Measurements from ENCODE around the gene PI16. TPM values are rescaled to one million over a fixed set of nuclear protein-coding genes. Genes with fewer than 3 reads are reported as not detected.

Gene PI16
- total and polyA plus RNA-seq, 2 donors (not counting 3 experiments of a cell fraction or from before 2014, with no cell fraction given): 0.14 TPM; not detected in 1

DNA sequence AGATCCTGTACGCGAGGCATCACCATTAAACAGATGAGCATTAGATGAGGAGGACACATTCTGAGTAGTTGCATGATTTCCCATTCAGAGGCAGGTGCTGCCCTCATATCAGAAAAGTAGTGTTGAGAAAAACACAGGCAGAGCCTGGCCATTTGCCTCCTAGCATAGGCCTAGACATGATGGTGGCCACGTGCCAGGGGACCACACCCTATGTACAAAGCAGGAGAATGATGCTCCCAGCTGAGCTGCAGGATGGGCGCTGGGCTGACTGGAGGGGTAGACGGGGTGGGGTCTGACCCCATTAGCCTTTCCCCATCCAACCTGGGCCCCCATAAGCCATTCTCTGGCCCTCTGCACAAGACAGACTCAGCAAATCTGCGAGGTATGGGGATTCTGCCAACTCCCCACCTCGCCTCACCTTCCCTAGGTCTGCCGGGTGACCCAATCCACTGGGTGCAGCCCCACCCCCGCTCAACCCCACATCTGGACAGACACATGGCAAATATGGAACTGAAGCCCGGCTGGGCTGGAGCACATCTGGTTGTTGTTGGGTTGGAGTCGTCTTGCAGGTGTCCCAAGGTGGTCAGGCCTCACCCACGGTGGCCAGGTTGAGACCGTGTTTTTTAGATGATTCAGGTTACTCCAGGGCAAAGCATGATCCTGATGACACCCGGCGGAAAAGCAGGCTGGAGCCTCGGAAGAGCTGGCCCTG, 13.9 kb downstream of the PI16 start:
- Histone ChIP-seq H4K20me1 (replicated peaks; ENCODE audit: control insufficient read depth, extremely low read depth, insufficient read depth, low read length) (no peaks in the 10 kb centered on the region), H3K27me3 (ENCODE audit: control insufficient read depth in 2 of 2, insufficient read depth in 2 of 2, low read length in 2 of 2) (no peaks in the 10 kb centered on the region), H3K4me1 (ENCODE audit: control insufficient read depth, extremely low read depth, insufficient read depth, low read length) (no peaks in the 10 kb centered on the region), H3K9me3 (replicated peaks; ENCODE audit: control insufficient read depth, insufficient read depth, low read length) (no peaks in the 10 kb centered on the region), H3K79me2 (ENCODE audit: control insufficient read depth, insufficient read depth, low read length) (no peaks in the 10 kb centered on the region), H3K9ac (replicated peaks; ENCODE audit: extremely low read depth, insufficient read depth, low read length) (no peak overlapping the region), H3K36me3 (ENCODE audit: control insufficient read depth in 2 of 2, extremely low read depth in 1 of 2, insufficient read depth in 2 of 2, low read length in 2 of 2) (peaks cover 23 to 55% of the 10 kb centered on the region in 2 experiments), H3K4me3 (replicated peaks in 1 of 3; ENCODE audit: insufficient read depth in 1 of 3, low read depth in 1 of 3, low read length in 3 of 3) (no peak overlapping the region), H3K4me2 (ENCODE audit: insufficient read depth, low read length) (no peak overlapping the region), H3K9me1 (replicated peaks; ENCODE audit: control insufficient read depth, extremely low read depth, insufficient read depth, low read length) (no peaks in the 10 kb centered on the region), H3K27ac (ENCODE audit: insufficient read depth, low read depth, low read length) (no peak overlapping the region), H2AFZ (ENCODE audit: low read depth, low read length) (no peak overlapping the region)
- FAIRE-seq (no peak), DNase-seq (ENCODE audit: low read depth, low spot score) (no peak)
- ChIA-PET CTCF (interaction anchor here (0.8 kb wide), 1 partner anchor 50 kb away, joined by 3 read pairs; no protein-coding TSS in a partner anchor), POLR2A (interaction anchor here (0.6 kb wide), 1 partner anchor 424 kb away, joined by 4 read pairs; no protein-coding TSS in a partner anchor)
- intact Hi-C loops (cut with micrococcal nuclease) (no loop called here), dilution Hi-C loops (cut with MboI; ENCODE audit: extremely low pct_ligation_motif_present, low sequenced_read_pairs) (no loop called here)
- TF ChIP-seq, protein P1, sequence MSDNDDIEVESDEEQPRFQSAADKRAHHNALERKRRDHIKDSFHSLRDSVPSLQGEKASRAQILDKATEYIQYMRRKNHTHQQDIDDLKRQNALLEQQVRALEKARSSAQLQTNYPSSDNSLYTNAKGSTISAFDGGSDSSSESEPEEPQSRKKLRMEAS (IDR thresholded peaks at IDR 0.05; ENCODE audit: insufficient read depth, insufficient read length): no peak
- TF ChIP-seq GATA2 (IDR thresholded peaks at IDR 0.05; ENCODE audit: insufficient read depth, insufficient read length, low read depth, low read length) (no peak), JUN (IDR thresholded peaks at IDR 0.05; ENCODE audit: borderline replicate concordance, insufficient read depth, insufficient read length, low read depth) (no peak), EZH2 (IDR thresholded peaks at IDR 0.05; ENCODE audit: borderline replicate concordance, low read depth, low read length, severe bottlenecking) (no peak), FOS (IDR thresholded peaks at IDR 0.05; ENCODE audit: borderline replicate concordance, insufficient read depth, low read length) (no peak)
- TSS peak; percentile 93 for BruUV-seq (replicated peaks)

DNA sequence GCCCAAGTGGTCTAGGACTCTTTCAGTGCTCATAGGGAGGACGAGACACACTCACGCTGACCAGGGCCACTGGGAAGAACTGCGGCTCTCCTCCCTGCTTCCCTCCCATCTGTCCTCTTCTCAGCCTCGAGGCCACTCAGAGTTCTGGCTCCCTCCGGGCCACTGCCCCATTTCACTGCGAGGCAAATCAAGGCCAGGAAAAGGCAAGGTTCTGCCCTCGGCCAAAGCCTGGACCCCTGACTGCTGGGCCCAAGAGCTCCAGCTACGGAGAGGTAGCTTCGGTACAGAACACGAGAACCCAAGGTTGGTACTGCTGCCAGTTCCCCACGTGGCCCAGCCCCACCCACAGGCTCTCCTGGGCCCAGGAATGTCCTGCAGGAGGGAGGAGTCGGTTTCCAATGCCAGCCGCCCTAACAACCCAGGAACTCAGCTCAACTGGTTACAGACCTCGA, 14.7 kb downstream of the PI16 start:
- DNase-seq (ENCODE audit: low read depth, low spot score): no peak
- intact Hi-C loops (cut with micrococcal nuclease): no loop called here
- H3K4me2 ChIP-seq (ENCODE audit: insufficient read depth, low read length): no peak overlapping the region
- no peaks in the 10 kb centered on the region for H3K27me3 ChIP-seq (ENCODE audit: control insufficient read depth in 2 of 2, insufficient read depth in 2 of 2, low read length in 2 of 2)
- TF ChIP-seq MYC (IDR thresholded peaks at IDR 0.05; ENCODE audit: low read depth, low read length) (no peak), JUN (IDR thresholded peaks at IDR 0.05; ENCODE audit: borderline replicate concordance, insufficient read depth, insufficient read length, low read depth) (no peak), GATA2 (IDR thresholded peaks at IDR 0.05; ENCODE audit: insufficient read depth, insufficient read length, low read depth, low read length) (no peak), POLR2AphosphoS5 (IDR thresholded peaks at IDR 0.05; ENCODE audit: insufficient read depth, low read depth, low read length) (no peak)
- TF ChIP-seq, protein P1 (IDR thresholded peaks at IDR 0.05; ENCODE audit: insufficient read depth, insufficient read length): no peak
- no peak overlapping the region for H3K4me3 ChIP-seq (replicated peaks in 1 of 3; ENCODE audit: insufficient read depth in 1 of 3, low read depth in 1 of 3, low read length in 3 of 3)
- H3K9ac ChIP-seq (replicated peaks; ENCODE audit: extremely low read depth, insufficient read depth, low read length): no peak overlapping the region
- dilution Hi-C loops (cut with MboI; ENCODE audit: extremely low pct_ligation_motif_present, low sequenced_read_pairs): no loop called here
- H3K27ac ChIP-seq (ENCODE audit: insufficient read depth, low read depth, low read length): no peak overlapping the region
- CTCF ChIA-PET: interaction anchor here (0.6 to 1.2 kb wide), 2 partner anchors 9 to 32 kb away, joined by 3 to 5 read pairs; no protein-coding TSS in a partner anchor
- no peaks in the 10 kb centered on the region for H3K4me1 ChIP-seq (ENCODE audit: control insufficient read depth, extremely low read depth, insufficient read depth, low read length)
- FAIRE-seq: no peak
- H3K9me1 ChIP-seq (replicated peaks; ENCODE audit: control insufficient read depth, extremely low read depth, insufficient read depth, low read length): no peaks in the 10 kb centered on the region
- POLR2A ChIA-PET: no interaction called here
- H3K36me3 ChIP-seq (ENCODE audit: control insufficient read depth in 2 of 2, extremely low read depth in 1 of 2, insufficient read depth in 2 of 2, low read length in 2 of 2): peaks cover 28 to 63% of the 10 kb centered on the region in 2 experiments
- no peaks in the 10 kb centered on the region for H4K20me1 ChIP-seq (replicated peaks; ENCODE audit: control insufficient read depth, extremely low read depth, insufficient read depth, low read length)
- no peaks in the 10 kb centered on the region for H3K9me3 ChIP-seq (replicated peaks; ENCODE audit: control insufficient read depth, insufficient read depth, low read length)
- no TSS peak for BruUV-seq (replicated peaks)
- no peak overlapping the region for H2AFZ ChIP-seq (ENCODE audit: low read depth, low read length)
- no peaks in the 10 kb centered on the region for H3K79me2 ChIP-seq (ENCODE audit: control insufficient read depth, insufficient read depth, low read length)
